ENCODE results near the gene MAP2K5.

DNA sequence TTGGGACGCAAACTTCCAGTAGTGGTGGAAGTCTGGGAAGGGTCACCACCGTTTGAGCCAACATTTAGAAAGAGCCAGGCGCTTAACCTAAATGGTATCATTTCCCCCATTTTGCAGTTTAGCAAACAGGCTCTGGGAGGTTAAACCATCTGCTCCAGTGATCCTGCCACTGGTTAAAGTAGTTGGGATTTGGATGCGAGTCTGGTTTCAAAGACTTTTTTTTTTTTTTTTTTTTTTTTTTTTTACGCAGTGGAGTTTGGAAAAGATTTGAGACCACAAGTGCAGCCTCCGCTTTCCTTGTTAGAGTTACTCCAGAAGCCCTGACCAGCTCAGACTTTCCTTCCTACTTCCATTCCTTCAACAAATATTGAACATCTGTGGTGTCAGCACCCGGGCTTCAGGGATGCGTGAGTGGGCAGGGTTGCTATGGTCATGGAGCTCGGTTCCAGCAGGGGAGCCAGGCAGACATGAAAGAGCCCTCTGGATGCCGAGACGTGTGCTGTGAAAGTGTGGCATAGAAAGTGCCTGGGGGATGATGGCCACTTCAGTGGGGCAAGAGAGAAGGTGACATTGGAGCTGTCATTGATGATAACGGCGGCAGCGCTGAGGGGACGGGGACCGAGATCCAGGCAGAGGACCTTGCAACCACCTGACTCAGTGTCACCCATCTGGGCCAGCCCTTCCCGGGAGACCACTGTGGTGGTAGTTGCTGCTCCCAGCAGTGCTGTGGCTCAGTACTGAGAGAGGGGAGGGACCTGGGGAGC, 298.4 kb downstream of the MAP2K5 start:
- TF ChIP-seq POLR2A (IDR thresholded peaks at IDR 0.05) (no peak), POLR2AphosphoS5 (IDR thresholded peaks at IDR 0.05) (no peak)
- TF ChIP-seq, protein P1, sequence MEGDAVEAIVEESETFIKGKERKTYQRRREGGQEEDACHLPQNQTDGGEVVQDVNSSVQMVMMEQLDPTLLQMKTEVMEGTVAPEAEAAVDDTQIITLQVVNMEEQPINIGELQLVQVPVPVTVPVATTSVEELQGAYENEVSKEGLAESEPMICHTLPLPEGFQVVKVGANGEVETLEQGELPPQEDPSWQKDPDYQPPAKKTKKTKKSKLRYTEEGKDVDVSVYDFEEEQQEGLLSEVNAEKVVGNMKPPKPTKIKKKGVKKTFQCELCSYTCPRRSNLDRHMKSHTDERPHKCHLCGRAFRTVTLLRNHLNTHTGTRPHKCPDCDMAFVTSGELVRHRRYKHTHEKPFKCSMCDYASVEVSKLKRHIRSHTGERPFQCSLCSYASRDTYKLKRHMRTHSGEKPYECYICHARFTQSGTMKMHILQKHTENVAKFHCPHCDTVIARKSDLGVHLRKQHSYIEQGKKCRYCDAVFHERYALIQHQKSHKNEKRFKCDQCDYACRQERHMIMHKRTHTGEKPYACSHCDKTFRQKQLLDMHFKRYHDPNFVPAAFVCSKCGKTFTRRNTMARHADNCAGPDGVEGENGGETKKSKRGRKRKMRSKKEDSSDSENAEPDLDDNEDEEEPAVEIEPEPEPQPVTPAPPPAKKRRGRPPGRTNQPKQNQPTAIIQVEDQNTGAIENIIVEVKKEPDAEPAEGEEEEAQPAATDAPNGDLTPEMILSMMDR (IDR thresholded peaks at IDR 0.05), result peak in 1 of 4 experiments; percentile 7
